ENCODE measurements around the gene MSH3. TPM values are rescaled to one million over a fixed set of nuclear protein-coding genes. Genes with fewer than 3 reads are reported as not detected.
A peak's percentile ranks its signal among the peaks of the same experiment; 100 is the strongest.
"Not testable (repeated sequence)": the region's sequence is repeated elsewhere in the genome, so short reads cannot be mapped to it uniquely, and the experiment has no call there.

Gene MSH3
- total RNA-seq, 1 donor from 2014 or later: 12.3 TPM

DNA sequence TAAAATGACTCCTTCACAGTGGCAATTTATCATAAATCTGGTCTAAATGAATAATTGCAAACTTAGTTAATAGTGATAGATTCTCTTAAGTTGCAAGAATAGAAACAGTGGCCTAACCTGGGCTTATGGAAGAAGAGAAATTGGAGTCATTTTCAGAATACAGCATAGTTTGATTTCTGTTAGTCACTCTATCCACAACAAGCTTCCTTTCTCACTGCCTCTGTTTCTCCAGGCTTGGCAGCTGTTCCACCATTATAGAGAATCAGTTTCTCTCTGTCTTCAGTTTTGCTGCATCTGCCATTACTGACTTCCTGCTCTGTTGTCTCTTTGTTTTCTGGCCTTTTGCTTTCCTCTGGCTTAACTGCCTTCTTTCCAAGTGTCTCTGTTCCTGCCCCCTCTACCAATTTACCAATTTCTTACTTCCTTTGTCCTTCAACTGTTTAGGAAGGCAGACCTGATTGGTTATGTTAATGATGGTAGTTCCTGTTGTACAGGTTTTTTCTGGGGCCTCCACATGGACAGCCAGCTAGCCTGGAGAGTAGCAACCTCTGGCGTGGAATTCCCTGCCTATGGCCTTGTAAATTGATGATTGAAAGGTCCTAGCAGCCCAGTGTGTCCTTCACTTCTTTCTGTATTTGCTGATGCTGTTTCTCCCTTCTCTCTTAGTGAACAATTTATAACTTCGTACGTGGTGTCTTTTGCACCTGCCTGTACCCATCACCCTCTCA, 229.8 kb downstream of the MSH3 start:
- no peak for ATAC-seq
- DNase-seq (ENCODE audit: low spot score): no peak

DNA sequence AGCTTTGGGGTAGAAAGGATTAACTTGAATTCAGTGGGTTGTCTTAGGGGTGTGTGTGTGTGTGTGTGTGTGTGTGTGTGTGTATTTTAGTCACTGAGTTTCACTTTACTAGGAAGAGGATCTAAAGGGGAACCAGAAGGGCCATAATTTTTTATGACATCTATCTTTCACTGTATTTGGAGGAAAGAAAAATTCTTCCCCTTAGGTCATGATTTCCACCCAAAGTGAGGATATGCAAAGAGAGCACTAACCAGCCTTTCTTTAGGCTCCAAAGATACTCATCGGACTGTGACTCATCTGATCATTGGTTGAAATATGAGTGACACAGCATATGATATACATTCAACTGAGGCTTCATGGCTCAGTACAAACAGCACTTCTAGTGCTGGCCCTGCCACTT, 230.5 kb downstream of the MSH3 start:
- DNase-seq (ENCODE audit: low spot score) (no peak), ATAC-seq (peak; percentile 11)

DNA sequence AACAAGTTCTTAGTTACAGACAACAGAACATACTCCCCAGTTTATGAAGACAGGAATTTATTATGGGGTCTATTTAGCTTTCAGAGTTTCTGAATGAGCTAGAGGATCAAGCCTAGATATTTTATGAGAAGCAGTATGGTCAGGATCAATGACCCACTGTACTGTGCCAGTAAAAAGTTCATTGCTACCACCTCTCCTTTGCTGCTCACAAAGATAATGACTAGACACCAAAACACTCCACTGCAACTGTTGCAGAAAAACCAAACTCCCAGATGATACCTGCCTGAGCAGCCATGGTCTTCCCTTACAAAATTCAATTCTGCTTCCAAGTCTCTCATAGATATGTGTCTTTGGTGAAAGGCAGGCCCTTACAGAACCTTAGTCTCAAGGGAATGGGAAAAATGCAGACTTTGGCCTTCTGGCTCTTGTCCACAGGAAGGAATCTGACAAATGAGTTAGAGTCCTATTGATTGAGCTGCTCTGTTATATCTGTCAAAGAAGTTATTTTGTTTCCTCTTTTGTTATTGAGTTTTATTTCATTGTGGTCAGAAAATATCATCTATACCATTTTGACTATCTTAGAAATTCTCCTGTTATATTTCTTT, 231.0 kb downstream of the MSH3 start:
- peak; percentile 53 for DNase-seq (ENCODE audit: low spot score)
- peak; percentile 92 for ATAC-seq

DNA sequence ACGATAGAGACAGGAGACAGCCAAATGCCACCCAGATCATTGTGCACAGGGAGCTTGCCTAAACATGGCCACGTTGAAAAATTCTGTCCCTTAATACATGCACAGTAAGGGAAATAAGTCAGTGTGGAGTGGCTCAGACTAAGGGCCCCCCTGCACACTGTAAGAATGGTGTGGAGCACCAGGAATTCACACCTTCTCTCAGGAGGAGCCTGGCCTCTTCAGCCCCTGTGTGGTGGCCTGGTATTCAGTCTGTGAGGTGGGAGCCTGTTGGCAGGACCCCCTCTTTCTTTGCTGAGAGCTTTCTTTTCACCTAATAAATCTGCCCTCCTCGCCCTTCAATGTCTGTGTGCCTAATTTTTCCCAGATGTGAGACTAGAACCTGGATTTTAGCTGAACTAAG, 239.6 kb downstream of the MSH3 start:
- ATAC-seq (no peak), DNase-seq (ENCODE audit: low spot score) (no peak)

DNA sequence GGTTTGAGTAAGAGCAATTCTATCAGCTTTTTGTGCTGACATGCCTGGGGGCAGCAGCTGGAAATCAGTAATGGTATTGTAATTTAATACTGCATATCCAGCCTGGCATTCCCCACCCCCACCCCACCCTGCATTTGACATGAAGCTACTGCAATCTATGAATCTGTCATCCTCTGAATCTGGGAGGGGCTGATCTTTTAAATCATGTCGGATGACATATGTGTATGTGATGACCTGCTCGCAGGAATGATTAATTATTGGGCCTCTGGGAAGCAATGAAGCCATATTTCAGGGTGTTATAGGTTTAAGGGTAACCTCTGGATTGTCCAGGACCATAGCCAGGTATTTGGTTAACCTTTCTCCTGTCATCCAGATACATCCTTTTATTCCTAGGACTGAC, 241.1 kb downstream of the MSH3 start:
- ATAC-seq (no peak), DNase-seq (ENCODE audit: low spot score) (no peak)

DNA sequence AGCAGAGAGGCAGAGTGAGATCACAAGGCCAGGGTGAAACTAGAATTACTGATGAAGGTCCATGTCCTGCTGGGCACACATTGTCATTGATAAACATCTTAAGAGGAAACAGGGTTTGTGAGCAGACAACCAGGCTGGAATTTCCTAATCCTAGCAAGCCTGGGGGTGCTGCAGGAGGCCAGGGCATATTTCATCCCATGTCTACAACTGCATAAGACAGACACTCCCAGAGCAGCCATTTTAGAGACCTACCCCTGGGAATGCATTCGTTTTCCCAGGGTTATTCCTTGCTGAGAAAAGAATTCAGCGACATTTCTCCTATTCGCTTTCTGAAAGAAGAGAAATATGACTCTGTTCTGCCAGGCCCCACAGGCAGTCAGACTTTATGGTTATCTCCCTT, 248.2 kb downstream of the MSH3 start:
- ATAC-seq: not testable (repeated sequence)

DNA sequence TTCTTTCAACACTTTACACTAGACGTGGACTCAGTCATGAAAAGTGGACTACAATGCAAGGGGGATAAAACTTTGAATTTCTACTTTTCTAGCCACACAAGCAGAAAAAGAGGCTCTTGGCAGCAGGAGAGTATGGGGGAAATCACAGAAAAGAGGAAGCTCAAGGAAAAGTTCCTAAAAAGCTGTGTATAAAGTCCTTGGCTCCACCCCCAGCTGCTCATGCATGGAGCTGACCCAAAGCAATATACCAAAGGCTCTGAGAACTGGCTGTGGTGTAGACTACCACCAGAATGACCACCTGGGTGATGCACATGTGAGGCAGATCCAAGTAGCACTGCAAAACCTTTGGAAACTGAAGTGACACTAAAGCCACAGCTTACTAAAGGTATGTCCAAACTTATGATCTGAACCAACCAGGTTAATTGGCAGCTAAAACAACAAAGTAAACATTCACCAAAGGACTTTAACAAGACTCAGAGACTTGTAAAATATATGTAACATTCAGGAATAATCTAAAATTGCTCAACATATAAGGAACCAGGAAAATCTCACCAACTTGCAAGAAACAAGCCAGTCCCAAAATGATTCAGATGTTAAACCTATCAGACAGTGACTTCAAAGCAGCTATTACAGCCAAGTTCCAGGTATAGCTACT, 250.2 kb downstream of the MSH3 start:
- ATAC-seq: peak; percentile 30
- no peak for DNase-seq (ENCODE audit: low spot score)

More for the DNA sequence above, 248.2 kb downstream of the MSH3 start:
- not testable (repeated sequence) for DNase-seq (ENCODE audit: low spot score)

DNA sequence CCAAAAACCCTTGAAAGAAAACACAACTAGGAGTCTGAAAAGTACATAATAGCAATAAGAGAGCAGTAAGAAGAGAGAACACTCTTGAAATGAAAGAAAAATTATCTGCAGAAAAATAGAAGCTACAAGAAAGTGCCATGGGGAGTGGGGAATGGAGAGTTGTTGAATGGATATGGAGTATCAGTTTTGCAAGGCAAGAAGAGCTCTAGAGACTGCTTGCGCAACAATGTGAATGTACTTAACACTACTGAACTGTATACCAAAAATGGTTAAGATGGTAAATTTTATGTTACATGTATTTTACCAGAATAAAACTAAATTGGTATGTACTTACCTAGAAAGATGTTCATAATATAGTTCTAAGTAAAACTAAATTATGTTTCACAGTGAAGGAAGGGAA, 251.0 kb downstream of the MSH3 start:
- no peak for DNase-seq (ENCODE audit: low spot score)
- no peak for ATAC-seq

DNA sequence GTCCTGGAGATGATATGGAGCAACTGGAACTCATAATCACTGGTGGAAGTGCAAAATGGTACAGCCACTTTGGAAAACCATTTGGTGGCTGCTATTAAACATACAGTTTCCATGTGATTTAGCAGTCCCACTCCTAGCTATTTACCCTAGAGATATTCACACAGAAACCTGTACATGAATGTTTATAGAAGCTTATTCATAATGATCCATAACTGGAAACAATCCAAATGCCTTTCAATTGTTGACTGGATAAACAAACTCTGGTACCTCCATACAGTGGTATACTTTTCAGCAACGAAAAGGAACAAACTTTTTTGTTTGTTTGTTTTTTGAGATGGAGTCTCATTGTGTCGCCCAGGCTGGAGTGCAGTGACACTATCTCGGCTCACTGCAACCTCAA, 258.0 kb downstream of the MSH3 start:
- ATAC-seq (no peak), DNase-seq (ENCODE audit: low spot score) (no peak)

DNA sequence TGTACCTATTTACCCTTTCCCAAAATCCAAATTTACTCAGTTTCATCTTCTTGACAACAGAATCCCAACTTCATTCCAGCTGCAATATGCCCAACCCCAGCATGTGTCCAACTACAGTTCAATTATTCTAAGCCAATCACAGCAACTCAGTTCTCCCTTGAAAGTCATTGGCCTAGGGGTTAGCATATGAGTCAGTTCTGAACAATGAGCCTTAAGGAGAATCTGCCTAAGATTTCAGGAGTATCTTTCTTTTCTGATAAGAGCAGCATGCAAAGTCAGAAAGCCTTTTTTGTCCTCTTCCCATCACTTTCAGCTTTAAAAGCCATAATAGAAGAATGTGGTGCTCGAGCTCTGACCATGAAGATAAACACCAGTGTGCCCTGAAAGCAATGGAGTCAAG, 261.3 kb downstream of the MSH3 start:
- ATAC-seq: no peak
- DNase-seq (ENCODE audit: low spot score): no peak

DNA sequence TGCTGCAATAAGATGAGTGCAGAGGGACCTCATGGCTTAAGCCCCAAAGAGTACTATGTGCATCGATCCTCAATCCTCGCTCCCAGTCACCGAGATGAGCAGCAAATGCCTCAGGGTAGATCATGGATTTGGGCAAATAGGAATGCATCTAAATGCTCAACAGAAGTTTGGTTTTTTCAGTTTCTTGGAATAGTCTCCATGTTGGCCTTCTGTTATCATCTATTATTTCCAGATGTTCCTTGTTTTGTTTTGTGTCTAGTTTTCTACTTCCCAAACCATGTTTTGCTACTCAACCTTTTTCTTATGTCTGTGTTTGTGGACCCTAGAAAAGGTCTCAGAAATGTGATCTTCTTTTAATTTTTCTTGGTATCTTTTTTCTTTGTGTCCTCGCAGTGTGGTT, 262.2 kb downstream of the MSH3 start:
- ATAC-seq (no peak), DNase-seq (ENCODE audit: low spot score) (no peak)

DNA sequence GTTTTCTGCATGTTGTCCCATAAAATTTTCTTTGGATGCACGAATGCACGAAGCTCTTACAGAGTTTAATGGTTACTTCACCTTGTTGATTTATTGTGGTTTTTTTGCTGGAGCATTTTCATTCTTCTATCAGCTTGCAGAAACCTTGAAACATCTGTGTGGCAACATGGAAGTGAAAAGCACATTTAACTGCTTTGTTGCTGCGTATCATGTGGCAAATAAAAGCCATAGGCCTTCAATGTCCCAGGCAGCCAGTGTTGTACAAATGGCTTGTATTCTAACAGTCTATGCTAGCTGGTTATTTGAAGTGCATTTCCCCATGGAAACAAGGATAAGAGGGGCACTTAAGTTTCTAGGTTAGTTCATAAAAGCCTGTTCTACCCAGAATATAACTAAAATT, 263.2 kb downstream of the MSH3 start:
- ATAC-seq (no peak), DNase-seq (ENCODE audit: low spot score) (no peak)

DNA sequence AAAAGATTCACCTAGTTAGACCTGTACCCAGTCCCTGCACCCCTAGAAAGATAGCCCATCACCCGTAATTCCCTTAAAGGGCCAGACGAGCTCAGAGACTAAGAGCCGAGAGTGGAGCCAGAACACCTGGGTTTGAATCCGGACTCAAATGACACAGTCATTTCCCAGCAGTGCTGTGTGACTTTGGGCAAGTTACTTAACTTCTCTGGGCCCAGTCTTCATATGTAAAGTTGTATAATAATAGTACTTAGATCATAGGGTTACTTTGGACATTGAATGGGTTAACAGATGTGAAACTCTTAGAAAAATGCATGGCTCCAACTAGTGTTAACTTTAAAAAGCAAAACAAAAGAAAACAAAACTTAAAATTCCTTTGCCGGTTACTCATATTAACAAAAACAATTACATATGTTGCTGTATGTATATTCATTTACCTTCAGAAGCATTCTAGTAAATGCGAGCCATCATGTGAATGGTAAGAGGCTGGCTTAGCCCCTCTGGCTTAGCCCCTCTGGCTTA, 265.3 kb downstream of the MSH3 start:
- ATAC-seq: no peak
- no peak for DNase-seq (ENCODE audit: low spot score)

DNA sequence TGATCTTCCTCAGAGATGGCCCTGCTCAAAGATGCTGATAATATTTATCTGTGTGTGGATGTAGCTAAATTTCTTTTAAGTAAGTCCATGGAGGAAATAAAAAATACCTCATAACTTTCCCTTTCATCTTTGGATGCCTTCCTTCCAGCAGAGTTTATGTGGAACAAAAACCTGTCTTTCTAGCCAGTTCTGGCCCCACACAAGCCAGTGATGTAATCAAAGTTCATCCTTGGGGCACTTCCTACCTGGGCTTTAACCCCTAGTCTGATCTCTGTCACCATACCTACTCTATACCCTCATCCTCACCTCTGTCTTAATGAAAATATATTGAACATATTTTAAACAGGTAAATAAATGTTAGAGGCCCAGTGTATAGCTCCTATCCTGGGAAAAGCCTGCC, 265.9 kb downstream of the MSH3 start:
- DNase-seq (ENCODE audit: low spot score): no peak
- ATAC-seq: peak; percentile 40

DNA sequence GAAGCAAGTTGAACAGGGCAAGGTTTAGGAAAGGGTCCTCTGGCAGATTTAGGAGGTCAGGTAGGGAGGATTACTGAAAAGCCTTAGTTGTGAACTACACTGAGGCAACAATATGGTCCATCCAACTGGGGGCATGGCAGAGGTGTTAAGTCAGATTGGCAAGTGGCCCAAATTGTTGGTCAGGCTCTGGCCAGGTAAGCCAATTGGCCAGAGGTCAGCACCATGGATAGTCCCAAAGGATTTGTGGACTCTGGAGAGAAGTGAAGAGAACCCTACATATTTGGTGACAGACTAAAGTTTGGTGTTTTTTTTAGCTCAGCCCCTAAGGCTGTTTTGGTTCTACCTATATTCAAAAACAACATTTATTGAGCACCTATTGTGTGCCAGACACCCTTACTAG, 266.6 kb downstream of the MSH3 start:
- no peak for DNase-seq (ENCODE audit: low spot score)

DNA sequence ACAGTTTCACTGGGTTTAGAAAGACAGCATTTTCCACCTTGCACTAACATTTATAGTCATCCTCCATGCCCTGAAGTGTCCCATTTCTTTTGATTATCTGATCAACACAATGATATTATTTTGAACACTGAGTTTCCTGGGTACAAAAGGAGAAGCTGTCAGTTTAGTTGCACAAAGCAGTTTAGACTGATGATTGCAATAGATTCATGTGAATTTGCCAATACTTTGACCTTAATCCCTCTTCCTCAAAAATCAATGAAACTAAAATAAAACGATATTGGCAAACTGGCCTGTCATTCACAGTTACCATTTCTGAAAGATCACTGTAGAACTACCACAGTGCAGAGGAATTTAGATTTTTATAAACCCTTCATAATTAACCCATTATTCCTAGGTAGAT, 271.5 kb downstream of the MSH3 start:
- DNase-seq (ENCODE audit: low spot score): no peak
- peak; percentile 39 for ATAC-seq

More for the DNA sequence above, 266.6 kb downstream of the MSH3 start:
- ATAC-seq: peak; percentile 36

Other genes with a start within 250 kb of the MSH3 start
- gene ZFYVE16, start 246.6 kb upstream of the MSH3 start, total RNA-seq: 16.1 TPM
- gene FAM151B, start 166.6 kb upstream of the MSH3 start, total RNA-seq: 1.2 TPM
- not detected for gene ANKRD34B, start 84.4 kb upstream of the MSH3 start, total RNA-seq
- 23.1 TPM for gene DHFR, start 331 bp downstream of the MSH3 start, total RNA-seq